HPDE6-E6E7 (cell line): Measurements from ENCODE around the gene AMPD1.
A peak's percentile ranks its signal among the peaks of the same experiment; 100 is the strongest.

Source experiments
- DNase-seq: peaks from one replicate; pipeline ENCODE4 v3.0.0; 2011; ENCODE audit warnings: missing footprints; ENCODE audit errors: extremely low spot score

The AMPD1 gene

GRCh38 chr1:114700036-114700600 is 4.8 kb upstream of the AMPD1 start:
- DNase-seq = no peak

DNA sequence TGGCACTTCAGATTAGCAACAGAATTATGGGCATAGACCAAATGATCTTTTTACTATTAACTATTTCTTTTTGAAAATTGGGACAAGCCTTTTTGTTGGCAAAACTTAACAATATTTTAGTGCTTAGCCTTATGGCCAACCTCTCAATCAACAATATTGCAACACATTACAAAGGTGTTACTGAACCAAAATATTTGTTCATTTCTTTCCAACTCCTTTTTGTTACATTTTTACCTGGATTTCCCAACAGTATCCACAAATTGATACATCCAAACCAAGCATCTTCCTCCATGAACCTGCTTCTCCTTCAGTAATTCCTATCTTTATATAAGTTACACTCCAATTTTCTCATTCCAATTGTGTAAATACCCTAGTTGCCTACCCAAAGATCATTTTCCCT is 1.5 kb upstream of the AMPD1 start:
- no peak for DNase-seq

DNA sequence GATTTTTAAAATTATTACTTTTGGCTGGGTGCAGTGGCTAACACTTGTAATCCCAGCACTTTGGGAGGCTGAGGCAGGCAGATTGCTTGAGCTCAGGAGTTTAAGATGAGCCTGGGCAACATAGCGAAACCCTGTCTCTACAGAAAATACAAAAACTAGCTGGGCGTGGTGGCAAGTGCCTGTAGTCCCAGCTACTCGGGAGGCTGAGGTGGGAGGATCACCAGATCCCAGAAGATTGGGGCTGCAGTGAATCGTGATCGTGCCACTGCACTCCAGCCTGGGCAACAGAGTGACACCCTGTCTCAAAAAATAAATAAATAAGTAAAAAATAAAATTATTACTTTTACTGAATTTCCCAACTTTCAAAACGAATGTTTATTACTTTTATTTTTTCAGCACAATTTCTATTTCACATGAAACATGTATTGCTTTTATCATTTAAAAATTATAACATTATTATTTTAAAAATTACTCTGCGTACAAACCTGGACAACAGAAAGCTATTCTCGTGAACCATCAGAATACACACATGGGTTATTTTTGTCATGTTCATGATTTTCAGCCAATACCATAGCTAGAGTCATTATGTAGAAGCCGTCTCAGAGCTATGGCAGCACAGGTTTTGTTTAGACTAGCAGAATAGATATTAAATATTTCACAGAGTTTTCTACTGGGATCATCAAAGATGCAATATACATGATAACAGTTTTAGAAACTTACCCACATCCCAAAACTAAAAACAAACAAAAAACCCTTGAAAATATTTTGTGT is 621 bp downstream of the AMPD1 start:
- no peak for DNase-seq

GRCh38 chr1:114692947-114693346 is 2.4 kb downstream of the AMPD1 start:
- no peak for DNase-seq

DNA sequence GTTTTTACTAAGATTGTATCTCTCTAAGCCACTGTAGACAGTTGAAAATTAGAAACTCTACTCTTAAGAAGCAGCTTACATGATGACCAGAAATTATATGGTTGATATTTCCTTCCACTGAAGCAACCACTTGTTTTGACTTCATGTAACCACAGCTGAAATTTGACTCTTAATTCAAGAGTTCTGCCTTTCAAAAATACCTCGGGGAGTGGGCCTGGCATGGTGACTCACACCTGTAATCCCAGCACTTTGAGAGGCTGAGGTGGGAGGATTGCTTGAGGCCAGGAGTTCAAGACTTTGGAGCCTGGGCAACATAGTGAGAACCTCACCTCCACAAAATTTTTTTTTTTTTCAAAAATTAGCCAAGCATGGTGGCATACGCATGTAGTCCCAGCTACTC is 4.3 kb downstream of the AMPD1 start:
- no peak for DNase-seq

- DNase-seq = no peak
Measured at GRCh38 chr1:114690148-114690547, 5.2 kb downstream of the AMPD1 start.

- DNase-seq = no peak
Measured at GRCh38 chr1:114688526-114688925, 6.8 kb downstream of the AMPD1 start.

- no peak for DNase-seq
Measured at GRCh38 chr1:114685851-114686250, 9.5 kb downstream of the AMPD1 start.

DNA sequence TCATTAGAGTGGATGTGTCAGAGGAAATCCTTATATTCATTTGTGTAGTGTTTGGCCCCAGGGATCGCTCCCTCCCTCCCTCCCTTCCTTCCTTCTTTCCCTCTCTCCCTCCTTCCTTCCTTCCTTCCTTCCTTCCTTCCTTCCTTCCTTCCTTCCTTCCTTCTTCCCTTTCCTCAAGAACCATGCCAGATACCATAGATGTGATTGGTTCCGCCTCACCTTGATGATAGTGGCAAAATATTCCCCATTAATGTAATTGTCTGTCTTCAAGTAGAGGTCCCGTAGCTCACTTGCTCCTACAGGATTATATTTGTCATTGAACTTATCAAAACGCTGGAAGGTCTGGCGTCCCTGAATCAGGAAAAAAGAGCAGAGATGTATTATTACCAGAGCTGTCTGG is 17.7 kb downstream of the AMPD1 start:
- no peak for DNase-seq

GRCh38 chr1:114676115-114676514 is 19.2 kb downstream of the AMPD1 start:
- no peak for DNase-seq

- no peak for DNase-seq
Measured at GRCh38 chr1:114671939-114672275, 23.4 kb downstream of the AMPD1 start.

GRCh38 chr1:114671011-114671938 is 24.1 kb downstream of the AMPD1 start:
- no peak for DNase-seq

GRCh38 chr1:114670083-114671010 is 25.0 kb downstream of the AMPD1 start:
- peak; percentile 80 for DNase-seq

DNA sequence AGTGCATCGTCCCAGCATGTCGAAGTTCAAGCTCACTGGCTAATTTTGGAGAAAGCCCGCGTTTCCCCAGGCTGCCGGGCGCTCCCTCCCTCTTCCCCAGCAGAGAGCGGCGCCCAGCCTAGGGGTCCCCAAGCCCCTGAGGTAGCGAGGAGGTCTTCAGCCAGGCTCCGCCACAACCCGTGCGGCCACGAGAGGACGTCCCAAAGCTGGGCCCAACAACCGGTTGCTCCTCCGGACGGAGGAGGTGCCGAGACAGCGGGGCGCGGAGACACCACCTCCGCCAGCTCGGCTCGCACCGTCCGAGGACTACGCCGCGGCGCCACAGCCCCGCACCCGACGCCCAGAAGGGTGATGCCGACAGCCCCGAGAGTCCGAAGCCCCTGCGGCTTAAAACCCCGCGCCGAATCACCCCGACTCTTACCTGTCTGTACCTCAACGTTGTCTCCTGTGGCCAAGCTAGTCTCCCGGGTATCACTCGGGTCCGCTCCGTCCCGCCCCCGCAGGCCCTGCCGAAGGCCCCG is 25.7 kb downstream of the AMPD1 start, which contains the start of gene DENND2C:
DENND2C (minus strand) TSS at position 488 of the 521 bp plus-strand sequence. CDS start 44,065 bp downstream, outside the sequence.
- no peak for DNase-seq

GRCh38 chr1:114668784-114669561 is 26.4 kb downstream of the AMPD1 start:
- peak; percentile 48 for DNase-seq

- DNase-seq = no peak
Measured at GRCh38 chr1:114668373-114668772, 27.0 kb downstream of the AMPD1 start.

- no peak for DNase-seq
Measured at GRCh38 chr1:114666954-114667353, 28.4 kb downstream of the AMPD1 start.

DNA sequence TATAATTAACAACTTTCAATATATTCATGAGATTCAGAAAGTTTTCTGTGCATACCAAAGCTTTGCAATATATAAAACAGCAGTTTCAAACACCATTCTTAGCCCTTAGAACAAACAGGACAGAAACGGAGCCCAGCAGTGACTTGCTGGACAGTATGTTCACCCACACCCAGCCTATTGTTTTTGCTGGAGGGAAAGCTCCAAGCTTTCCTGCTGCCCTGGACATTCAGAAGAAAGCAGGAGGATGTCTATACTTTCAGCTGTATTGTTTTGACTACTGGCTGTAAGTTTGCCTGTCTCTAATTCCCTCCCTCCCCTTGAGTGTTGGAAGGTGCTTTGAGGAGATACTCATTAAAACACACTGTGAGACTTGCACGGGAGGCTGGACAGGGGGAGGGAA is 35.1 kb downstream of the AMPD1 start:
- no peak for DNase-seq

GRCh38 chr1:114651893-114652292 is 43.5 kb downstream of the AMPD1 start:
- no peak for DNase-seq

GRCh38 chr1:114648503-114648902 is 46.8 kb downstream of the AMPD1 start:
- no peak for DNase-seq
